ENCODE data around the gene LRRC40. TPM values are rescaled to one million over a fixed set of nuclear protein-coding genes. Genes with fewer than 3 reads are reported as not detected.
"Not testable (repeated sequence)": the region's sequence is repeated elsewhere in the genome, so short reads cannot be mapped to it uniquely, and the experiment has no call there.

Gene LRRC40
- total RNA-seq, result 15.3 and 15.7 TPM in 2 replicates

DNA sequence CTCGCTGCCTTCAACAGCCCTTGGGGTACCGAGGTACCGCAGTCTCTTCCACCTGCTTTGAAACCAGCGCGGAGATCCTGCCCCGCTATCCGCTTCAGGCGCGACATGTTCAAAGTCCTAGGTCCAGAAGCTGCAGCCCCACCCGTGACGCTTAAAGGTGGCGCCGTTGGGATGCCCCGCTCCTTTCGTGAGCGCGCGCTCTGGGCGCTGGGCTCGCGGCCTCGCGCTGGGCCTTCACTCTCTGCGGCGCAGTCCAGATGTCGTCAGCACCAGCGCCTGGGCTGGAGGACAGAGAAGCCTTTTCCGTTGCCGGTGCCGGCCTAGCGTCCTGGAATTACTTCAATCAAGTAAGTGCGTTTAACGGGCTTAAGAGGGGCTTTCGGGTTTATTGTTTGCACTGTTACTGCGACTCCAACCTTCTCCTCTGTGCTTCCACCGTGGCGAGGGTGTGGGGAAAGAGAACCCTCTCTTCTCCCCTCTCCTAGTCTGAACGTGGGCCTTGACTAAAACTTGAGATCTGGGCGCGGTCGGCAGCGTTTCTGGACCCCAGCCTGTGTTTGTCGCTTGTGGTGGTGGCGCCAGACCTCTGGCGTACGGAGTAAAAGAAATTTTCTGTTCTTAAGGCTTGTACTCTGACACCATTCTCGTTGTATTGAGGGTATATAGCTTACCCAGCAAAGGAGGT lies at the start of gene LRRC40:
Gene LRRC40, minus strand, starts transcription at position 146 of the 685 bp plus-strand sequence. Its CDS starts 39 bp downstream, at position 107.
- DNase-seq (ENCODE audit: low read depth in 2 of 2), result peak; percentile 97 to 98

DNA sequence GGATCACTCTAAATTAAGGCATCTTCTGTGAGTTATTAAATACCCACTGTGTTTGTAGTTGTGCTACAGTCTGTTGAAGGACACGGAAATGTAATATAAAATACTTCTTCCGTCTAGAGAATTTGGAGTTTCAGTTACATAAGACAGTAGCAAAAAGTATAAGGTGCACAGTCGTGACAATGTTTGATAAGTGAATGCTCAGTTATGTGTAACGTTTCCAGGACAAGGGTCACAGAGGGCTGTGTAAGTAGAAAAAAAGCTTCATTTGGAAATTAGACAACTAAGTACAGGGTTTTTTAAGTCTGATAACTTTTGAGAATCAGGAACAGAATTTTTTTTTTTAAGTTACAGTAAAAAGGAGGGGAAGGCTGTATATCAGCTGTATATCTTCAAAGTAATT lies 43.4 kb upstream of the LRRC40 start:
- no peak for DNase-seq (ENCODE audit: low read depth in 2 of 2)

DNA sequence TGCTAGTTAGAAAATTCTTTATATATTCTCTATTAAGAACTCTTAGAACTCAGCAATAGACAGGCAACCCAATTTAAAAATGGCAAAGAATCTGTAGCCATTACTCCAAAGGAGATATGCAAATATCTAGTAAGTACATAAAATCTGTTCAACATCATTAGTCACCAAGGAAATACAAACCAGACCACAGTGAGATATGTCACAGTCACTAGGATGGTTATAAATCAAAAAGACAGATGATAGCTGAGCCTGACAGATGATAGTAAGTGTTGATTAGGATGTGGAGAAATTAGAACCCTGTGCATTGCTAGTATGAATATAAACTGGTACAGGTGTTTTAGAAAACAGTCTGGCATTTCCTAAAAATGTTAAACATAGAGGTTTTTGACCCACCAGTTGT lies 42.4 kb upstream of the LRRC40 start:
- DNase-seq (ENCODE audit: low read depth in 2 of 2), result no peak

DNA sequence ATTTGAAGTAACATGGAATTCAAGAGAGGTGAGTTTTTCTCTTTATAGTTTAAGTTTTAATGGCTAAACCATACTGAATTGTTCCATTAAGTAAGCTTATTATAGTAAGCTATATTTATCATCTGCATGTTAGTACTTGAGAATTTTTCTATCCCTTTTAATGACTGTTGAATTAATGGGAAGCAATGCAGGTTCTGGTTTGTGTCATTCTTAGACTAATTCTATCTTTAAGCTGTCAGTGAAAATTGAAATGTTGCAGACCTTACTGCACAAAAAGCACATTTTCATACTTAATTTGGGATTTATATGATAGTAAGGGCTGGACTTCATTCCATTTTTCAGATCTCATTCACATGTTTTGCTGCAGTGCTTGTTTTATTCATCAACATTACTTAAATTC lies 41.7 kb upstream of the LRRC40 start:
- DNase-seq (ENCODE audit: low read depth in 2 of 2), result no peak

DNA sequence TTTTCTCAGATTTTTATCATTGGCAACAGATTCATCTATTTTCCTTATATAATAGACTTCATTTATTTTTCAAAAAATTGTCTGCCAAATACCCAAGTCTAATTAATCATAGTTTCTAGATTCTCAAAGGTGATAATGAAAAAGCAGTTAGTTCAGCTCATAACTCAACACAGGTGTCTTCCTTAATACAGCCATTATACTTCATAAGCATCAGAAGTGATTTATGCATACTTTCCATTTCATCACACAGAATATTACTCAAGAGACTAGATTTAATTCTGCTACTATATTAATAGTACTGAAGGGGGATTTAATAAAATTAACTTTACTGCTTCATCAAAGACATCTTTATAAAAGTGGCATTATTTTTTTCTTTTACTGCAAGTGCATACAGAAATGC lies 34.6 kb upstream of the LRRC40 start:
- no peak for DNase-seq (ENCODE audit: low read depth in 2 of 2)

DNA sequence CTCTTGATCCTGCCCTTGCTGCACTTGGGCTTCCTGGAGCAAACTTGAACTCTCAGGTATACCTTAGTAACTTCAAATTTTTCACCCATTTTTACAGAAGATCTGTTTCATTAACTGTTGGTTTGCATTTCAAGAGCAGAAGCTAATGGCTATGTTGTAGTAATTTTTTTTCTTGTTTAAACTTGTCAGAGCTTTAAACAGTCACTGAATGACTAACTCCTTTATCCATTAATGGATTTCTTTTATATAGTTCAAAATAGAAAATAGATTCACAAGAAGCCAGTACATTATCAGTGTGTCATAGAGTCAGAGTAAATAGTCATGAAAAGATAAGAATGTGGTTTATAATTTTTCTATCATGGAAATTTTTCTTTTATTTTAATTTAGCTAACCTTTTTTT lies 29.4 kb upstream of the LRRC40 start:
- no peak for DNase-seq (ENCODE audit: low read depth in 2 of 2)

DNA sequence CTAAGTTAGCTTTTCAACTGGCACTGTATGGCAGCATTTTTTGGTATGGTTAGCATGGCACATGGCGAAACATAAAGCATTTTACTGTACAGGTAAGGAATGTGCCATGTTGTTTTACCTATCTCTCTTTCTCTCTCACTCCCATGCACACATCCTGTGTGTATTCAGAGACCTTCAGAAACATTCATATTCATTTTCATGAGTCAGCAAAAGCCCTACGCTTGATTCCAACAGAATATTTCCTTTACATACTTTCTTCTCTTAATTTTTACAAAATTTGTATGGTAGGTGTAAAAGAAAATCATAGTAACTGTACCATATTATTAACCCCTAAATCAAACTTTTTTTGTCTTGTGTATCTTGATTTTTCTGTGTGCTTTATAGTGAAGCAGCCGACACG lies 26.1 kb upstream of the LRRC40 start:
- DNase-seq (ENCODE audit: low read depth in 2 of 2), result no peak

DNA sequence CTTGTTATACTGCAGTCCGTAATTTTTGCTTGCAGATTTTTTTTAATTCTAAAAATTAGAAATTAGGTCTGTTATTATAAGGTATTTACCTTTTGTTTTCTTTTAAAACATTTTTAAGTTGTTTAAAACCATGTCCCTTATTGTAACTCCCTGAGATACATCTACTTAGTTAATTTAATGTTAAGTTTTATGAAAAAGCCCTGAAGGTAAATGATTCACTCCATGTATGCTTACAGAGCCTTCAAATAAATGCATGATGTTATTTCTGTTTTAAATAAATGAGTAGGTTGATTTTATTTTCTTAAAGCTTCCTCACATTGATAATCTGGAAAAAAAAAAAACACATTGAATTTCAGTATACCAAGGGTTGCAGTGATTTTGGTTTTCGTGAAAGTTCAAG lies 23.3 kb upstream of the LRRC40 start:
- no peak for DNase-seq (ENCODE audit: low read depth in 2 of 2)

DNA sequence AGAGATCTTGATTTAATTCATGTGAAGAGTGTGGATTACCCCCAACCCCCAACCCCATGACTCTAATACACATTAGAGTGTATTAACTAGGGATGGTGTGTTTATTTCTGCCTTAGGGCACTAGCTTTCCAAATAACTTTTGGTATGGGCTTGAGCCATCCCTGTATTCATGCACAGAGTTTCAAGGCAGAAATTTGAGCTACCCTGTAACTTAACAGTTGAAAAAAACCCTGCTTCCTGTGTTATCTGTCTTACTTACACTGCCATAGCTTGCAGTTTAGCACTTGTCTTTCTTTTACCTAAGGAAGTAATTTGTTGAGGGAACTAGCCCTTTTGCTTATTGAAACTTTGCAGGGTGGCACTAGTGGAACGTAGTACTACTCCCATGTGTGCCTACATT lies 22.1 kb upstream of the LRRC40 start:
- DNase-seq (ENCODE audit: low read depth in 2 of 2), result no peak

DNA sequence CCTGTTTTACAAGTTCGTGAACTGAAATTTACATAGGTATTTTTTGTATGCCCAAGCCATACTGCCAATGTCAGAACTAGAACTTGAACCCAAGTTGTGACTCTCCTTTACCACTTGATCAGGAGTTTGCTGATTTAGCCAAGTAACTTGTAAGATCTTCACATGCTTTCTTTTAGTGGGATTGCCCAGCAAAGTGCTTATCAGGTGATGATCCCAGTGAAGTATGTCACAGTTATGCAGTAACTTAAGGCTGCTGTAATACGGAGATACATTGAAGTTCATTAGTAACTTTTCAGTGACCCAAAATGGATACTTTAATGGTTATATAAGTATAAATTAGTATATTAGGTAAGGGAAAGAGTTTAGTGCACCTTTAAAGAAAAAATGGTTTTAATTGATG lies 19.6 kb upstream of the LRRC40 start:
- DNase-seq (ENCODE audit: low read depth in 2 of 2), result no peak

DNA sequence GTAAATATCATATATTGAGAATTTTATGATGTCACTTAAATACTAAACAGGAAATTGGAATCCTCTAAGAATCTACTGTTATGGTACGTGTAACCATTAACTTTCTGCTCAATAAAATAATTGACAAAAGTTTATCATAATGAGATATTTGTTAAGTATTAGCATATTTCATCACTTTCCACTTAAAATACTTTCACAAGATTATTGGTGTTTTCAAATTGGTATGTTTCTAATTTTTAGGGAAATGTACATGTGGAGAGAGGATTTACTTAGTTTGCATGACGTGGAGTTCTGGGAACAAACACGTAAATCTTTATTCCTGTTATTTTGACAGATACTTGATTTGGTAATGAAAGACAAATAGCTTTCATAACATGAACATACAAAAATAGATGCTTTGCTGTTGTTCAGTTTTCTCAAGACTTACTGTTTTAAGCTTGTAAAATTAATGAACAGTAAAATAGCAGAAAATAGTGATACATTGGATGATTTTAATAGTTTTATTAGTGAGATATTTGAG lies 17.4 kb upstream of the LRRC40 start:
- DNase-seq (ENCODE audit: low read depth in 2 of 2), result peak; percentile 5 to 22

DNA sequence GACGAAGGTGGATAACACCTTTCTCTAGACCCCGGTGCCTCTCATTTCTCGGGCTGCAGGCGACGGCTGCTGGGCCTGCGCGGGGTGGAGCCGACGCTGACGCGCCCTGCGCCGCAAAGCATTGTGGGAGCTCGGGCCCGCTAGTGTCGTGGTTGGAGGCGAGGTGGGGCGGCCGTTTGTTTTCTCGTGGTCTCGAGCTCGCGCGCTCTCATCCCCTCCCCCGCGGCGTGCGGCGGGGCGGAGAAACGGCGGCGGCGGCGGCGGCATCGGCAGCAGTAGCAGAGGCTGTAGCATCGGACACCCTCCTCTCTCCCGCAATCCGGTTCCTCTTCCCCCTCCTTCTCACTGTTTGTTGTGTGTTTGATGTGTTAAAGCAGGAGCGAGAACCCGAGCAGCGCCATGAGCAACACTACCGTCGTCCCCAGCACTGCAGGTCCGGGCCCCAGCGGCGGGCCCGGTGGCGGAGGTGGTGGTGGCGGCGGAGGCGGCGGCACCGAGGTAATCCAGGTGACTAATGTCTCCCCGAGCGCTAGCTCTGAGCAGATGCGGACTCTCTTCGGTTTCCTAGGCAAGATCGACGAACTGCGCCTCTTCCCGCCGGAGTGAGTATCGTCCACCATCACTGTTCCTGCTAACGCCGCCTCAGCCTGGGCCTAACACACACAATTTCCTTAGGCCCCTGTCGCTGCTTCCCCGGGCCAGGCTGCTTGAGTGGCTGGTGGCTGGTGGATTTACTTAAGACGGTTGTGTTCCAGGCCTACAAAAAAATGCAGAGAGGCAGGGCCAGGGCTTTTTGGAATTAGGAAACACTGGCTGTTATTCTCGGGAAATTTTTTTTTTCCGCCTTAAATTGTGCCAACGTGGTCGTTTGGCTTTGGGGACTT lies 16.1 kb upstream of the LRRC40 start, which contains the start of gene SRSF11:
Gene SRSF11, plus strand, starts transcription at position 143 of the 884 bp plus-strand sequence. Its CDS starts 257 bp downstream, at position 400.
- DNase-seq (ENCODE audit: low read depth in 2 of 2), result peak; percentile 95 to 97

DNA sequence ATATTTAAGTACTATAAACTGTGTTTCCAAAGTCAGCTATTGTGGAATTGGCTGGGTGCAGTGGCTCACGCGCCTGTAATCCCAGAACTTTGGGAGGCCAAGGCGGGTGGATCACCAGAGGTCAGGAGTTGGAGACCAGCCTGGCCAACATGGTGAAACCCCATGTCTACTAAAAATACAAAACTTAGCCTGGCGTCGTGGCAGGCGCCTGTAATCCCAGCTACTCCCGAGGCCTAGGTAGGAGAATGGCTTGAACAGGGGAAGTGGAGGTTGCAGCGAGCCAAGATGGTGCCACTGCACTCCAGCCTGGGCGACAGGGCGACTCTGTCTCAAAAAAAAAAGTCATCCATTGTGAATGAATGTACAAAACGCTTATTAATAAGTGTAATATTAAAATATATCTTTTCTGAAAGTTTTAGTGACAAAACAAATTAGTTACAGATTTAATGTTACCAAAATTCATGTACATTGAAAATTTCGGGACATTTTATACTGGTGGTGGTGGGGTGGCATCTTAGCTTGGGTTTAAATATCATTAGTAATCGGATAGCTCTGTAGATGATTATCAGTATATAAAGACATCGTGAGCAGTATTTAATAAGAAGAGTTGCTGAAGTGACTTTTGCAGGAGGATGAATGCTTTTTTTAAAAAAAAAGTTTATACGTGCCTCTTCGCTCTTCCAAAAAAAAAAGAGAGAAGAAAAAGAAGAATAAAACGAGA lies 15.3 kb upstream of the LRRC40 start:
- no peak for DNase-seq (ENCODE audit: low read depth in 2 of 2)

DNA sequence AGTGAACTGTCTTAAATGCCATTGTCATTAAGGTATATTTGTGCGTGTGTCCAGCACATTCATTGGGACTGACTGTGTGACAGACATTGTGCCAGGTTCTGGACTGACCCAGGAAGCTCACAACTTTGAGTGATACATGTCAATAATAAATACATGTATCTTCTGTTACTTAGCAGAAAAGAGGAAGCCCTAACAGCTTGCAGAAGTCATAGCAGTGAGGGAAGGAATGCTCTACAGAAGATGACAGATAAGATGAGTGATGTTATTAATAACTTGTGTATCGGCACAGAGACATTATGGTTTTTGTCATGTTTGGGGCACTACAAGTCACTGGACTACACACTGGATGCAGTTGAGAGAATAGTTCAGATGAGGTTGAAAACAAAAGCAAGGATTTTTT lies 14.6 kb upstream of the LRRC40 start:
- no peak for DNase-seq (ENCODE audit: low read depth in 2 of 2)

DNA sequence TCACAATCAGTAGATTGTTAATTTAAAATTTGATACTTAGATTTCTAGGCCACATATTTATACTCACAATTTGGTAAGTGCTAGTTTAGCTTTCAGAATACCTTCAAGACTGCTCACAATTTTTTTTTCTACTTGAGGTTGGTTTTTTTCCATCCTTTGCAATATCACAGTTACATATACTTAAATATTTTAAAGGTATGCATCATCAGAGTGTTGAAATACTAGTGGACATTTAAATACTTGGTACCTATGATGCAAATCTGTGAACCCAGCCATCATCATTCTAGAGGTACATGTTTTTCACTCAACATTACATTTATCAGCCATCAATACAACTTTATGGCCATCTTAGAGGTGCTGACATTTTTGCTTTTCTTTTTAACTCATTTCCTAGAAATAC lies 6.2 kb upstream of the LRRC40 start:
- no peak for DNase-seq (ENCODE audit: low read depth in 2 of 2)

DNA sequence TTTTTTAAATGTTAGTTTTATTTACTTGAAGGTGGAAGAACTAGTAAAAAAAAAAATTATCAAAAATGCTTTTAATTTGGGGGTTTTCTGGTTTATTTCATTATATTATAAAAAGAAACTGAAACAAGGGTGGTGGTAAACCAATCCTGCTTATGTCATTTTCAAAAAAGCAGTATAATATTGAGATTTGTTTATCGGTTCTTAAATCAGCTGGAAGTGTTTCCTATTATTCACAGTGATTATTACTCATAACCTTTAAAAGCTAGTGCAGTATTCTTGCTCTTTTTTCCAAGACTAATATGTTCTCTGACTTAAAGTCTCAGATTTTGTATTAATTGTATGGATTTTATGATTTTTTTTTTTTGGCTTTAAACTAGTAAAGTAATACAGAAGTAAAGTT lies 5.4 kb upstream of the LRRC40 start:
- DNase-seq (ENCODE audit: low read depth in 2 of 2), result peak in 1 of 2 donors; percentile 60

DNA sequence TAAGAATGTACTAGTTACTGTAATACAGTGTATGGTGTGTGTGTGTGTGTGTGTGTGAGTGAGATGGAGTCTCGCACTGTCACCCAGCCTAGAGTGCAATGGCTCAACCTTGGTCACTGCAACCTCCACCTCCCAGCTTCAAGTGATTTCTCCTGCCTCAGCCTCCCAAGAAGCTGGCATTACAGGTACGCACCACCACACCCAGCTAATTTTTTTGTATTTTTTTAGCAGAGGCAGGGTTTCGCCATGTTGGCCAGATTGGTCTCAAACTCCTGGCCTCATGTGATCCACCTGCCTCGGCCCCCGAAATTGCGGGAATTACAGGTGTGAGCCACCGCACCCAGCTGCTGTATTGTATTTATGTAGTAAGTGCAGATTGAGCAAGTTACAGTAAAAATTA lies 2.9 kb upstream of the LRRC40 start:
- no peak for DNase-seq (ENCODE audit: low read depth in 2 of 2)

DNA sequence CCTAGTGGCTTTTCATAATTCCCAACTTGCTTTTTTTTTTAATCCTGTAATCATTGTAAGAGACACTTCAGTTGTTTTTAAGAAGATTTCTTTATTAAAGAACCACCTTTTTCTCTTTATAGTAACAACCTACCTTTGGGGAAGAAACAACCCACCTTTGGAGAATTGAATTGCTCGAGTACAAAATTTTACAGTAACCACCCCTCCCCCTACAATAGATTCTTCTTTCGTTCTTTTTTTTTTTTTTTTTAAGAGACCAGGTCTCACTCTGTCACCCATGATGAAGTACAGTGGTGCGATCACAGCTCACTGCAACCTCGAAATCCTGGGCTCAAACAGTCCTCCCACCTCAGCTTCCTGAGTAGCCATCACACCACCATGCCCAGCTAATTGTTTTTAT lies 2.1 kb upstream of the LRRC40 start:
- DNase-seq (ENCODE audit: low read depth in 2 of 2), result no peak

DNA sequence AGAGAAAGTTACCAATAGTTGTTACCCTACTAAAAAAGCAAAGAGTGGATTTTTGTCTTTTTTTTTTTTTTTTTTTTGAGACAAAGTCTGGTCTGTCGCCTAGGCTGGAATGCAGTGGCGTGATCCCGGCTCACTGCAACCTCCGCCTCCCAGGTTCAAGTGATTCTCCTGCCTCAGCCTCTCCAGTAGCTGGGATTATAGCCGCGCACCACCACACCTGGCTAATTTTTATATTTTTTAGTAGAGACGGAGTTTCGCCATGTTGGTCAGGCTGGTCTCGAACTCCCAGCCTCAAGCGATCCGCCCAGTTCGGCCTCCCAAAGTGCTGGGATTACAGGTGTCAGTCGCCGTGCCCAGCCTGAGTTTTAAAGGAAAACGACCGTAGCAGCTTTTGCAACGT lies 1.5 kb upstream of the LRRC40 start:
- DNase-seq (ENCODE audit: low read depth in 2 of 2), result not testable (repeated sequence)

DNA sequence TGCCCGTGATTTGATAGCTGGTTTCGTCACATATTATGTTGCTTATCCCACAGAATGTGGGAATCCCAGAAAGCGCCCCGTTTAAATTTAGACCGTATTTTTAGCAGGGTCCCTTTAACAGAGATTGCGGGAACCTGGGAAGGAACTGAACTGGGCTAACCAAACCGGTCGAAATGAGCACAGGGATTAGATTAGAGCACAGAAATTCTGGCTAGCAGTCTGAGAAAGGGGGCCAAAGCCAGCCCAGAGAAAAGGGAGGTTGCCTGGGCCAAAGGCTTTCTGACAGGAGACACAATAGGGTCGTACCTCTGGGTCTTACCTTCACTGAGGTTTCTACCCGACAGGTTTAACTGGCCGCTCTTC lies 327 bp downstream of the LRRC40 start:
- no peak for DNase-seq (ENCODE audit: low read depth in 2 of 2)

DNA sequence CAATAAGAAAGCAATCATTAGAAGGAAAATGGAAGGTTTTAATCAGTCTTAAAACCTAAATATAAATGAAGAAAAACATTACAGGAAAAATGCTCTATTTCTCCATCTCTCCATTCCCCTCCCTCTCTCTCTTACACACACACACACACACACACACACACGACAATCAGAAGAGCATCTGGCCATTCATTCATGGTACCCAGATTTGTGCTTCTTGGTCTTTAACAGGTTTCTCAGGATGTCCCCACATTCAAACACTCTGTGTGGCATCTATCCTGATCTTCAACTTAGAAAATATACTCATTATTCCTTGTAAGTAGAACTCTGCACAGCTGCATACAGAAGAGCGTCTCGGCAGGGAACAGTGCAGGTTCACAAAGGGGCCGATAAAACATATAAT lies 779 bp downstream of the LRRC40 start:
- DNase-seq (ENCODE audit: low read depth in 2 of 2), result peak; percentile 12 to 21

DNA sequence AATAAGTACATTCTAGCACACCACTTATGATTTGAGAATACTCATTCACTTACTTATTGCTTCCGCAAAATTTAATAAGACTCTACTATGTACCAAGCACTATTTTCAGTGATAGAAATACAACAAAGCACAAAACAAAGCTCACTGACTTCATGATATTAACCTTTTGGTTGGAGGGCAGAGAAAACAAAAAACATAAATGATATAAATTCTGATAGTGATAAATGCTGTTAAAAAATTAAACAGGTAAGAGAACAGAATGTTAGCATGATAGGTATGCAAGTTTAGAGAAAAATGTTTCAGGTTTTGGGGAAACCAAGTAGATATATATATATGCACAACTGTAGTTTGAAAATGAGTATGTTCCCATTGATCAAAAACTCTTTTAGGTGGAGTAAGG lies 1.2 kb downstream of the LRRC40 start:
- no peak for DNase-seq (ENCODE audit: low read depth in 2 of 2)

Data from lung microvascular endothelial cell (primary cell).